ENCODE results near the gene TAS2R41. TPM values are rescaled to one million over a fixed set of nuclear protein-coding genes. Genes with fewer than 3 reads are reported as not detected.
A peak's percentile ranks its signal among the peaks of the same experiment; 100 is the strongest.
"Not testable (repeated sequence)": the region's sequence is repeated elsewhere in the genome, so short reads cannot be mapped to it uniquely, and the experiment has no call there.

Gene TAS2R41
- total RNA-seq, 4 donors from 2014 or later: 0.70 TPM; not detected in 3

GRCh38 chr7:143460271-143460979, 17.2 kb upstream of the TAS2R41 start:
- no peak for TF ChIP-seq POLR2A (IDR thresholded peaks at IDR 0.05)
- no peak for DNase-seq
- H3K27ac ChIP-seq: peak overlapping the region in 3 of 4 donors; percentile 61 to 78 (median 75)
- intact Hi-C loops (cut with DNase I): no loop called here
- no peaks in the 10 kb centered on the region for H3K36me3 ChIP-seq
- H3K4me1 ChIP-seq: peaks cover 3 to 46% (median 13%) of the 10 kb centered on the region in 3 donors
- no peaks in the 10 kb centered on the region for H3K9me3 ChIP-seq
- H3K27me3 ChIP-seq: no peaks in the 10 kb centered on the region
- no peak overlapping the region for H3K4me3 ChIP-seq
- WGBS, 2 donors: 72% methylated on average over 4 of the region's 4 CpGs

- Histone ChIP-seq H3K9me3 (no peaks in the 10 kb centered on the region), H3K4me1 (peaks cover 3 to 43% (median 13%) of the 10 kb centered on the region in 3 donors), H3K27ac (no peak overlapping the region), H3K27me3 (no peaks in the 10 kb centered on the region), H3K4me3 (no peak overlapping the region), H3K36me3 (no peaks in the 10 kb centered on the region)
- intact Hi-C loops (cut with DNase I): no loop called here
- DNase-seq: no peak
- no peak for TF ChIP-seq POLR2A (IDR thresholded peaks at IDR 0.05)
- no peak for TF ChIP-seq CTCF (IDR thresholded peaks at IDR 0.05)
- WGBS, 2 donors: 84 to 88% methylated on average over 3 of the region's 3 CpGs
These were observed 15.6 kb upstream of the TAS2R41 start for GRCh38 chr7:143462045-143462444.

- Histone ChIP-seq H3K9me3 (no peaks in the 10 kb centered on the region), H3K27ac (peak overlapping the region in 2 of 4 donors; percentile 30 to 31), H3K27me3 (no peaks in the 10 kb centered on the region), H3K4me3 (no peak overlapping the region), H3K4me1 (peaks cover 3 to 41% (median 11%) of the 10 kb centered on the region in 3 donors), H3K36me3 (no peaks in the 10 kb centered on the region)
- TF ChIP-seq CTCF (IDR thresholded peaks at IDR 0.05) (no peak), POLR2A (IDR thresholded peaks at IDR 0.05) (no peak)
- DNase-seq: no peak
- intact Hi-C loops (cut with DNase I): no loop called here
These were observed 14.1 kb upstream of the TAS2R41 start for GRCh38 chr7:143463556-143463955.

GRCh38 chr7:143463957-143464356, 13.7 kb upstream of the TAS2R41 start:
- Histone ChIP-seq H3K9me3 (no peaks in the 10 kb centered on the region), H3K4me1 (peaks cover 0 to 37% (median 7%) of the 10 kb centered on the region in 3 donors), H3K27me3 (no peaks in the 10 kb centered on the region), H3K4me3 (no peak overlapping the region), H3K36me3 (no peaks in the 10 kb centered on the region), H3K27ac (peak overlapping the region in 2 of 4 donors; percentile 30 to 31)
- 50 to 60% methylated on average over 1 of the region's 1 CpG for WGBS, 2 donors
- no peak for DNase-seq
- intact Hi-C loops (cut with DNase I): no loop called here
- TF ChIP-seq CTCF (IDR thresholded peaks at IDR 0.05) (no peak), POLR2A (IDR thresholded peaks at IDR 0.05) (no peak)

- H3K27ac ChIP-seq: peak overlapping the region in 3 of 4 donors; percentile 31 to 49 (median 32)
- H3K9me3 ChIP-seq: no peaks in the 10 kb centered on the region
- 35 to 65% methylated on average over 1 of the region's 1 CpG for WGBS, 2 donors
These were observed 9.9 kb upstream of the TAS2R41 start for GRCh38 chr7:143467724-143468123.

GRCh38 chr7:143472071-143472689, 5.5 kb upstream of the TAS2R41 start:
- H3K4me3 ChIP-seq; DNase-seq; intact Hi-C loops (cut with DNase I); H3K27me3 ChIP-seq; H3K9me3 ChIP-seq; H3K36me3 ChIP-seq: not testable (repeated sequence)
- H3K27ac ChIP-seq: peak overlapping the region in 3 of 4 donors; percentile 33 to 62 (median 57)
- 51 to 55% methylated on average over 11 of the region's 11 CpGs for WGBS, 2 donors
- peaks cover 0 to 30% (median 0%) of the 10 kb centered on the region in 3 donors for H3K4me1 ChIP-seq

More at GRCh38 chr7:143467724-143468123, 9.9 kb upstream of the TAS2R41 start:
- peaks cover 0 to 41% (median 4%) of the 10 kb centered on the region in 3 donors for H3K4me1 ChIP-seq
- no peaks in the 10 kb centered on the region for H3K27me3 ChIP-seq
- H3K36me3 ChIP-seq: no peaks in the 10 kb centered on the region
- H3K4me3 ChIP-seq: no peak overlapping the region
- no peak for TF ChIP-seq POLR2A (IDR thresholded peaks at IDR 0.05)
- intact Hi-C loops (cut with DNase I): no loop called here
- no peak for DNase-seq
